ENCODE results near the gene DGKB. TPM values are rescaled to one million over a fixed set of nuclear protein-coding genes. Genes with fewer than 3 reads are reported as not detected.

The DGKB gene
- total RNA-seq, 4 donors from 2014 or later: 0.07 to 0.95 (median 0.34) TPM

GRCh38 chr7:14846405-14846804, 56.1 kb downstream of the DGKB start:
- intact Hi-C loops (cut with DNase I; ENCODE audit: low total_unique reads) (no loop called here), in situ Hi-C loops (cut with MboI; ENCODE audit: low sequenced_read_pairs in 4 of 4) (no loop called here)
- DNase-seq (no peak), ATAC-seq (no peak)
- Histone ChIP-seq H3K4me3 (no peak overlapping the region), H3K9me3 (no peaks in the 10 kb centered on the region), H3K36me3 (no peaks in the 10 kb centered on the region), H3K27me3 (no peaks in the 10 kb centered on the region), H3K4me1 (no peaks in the 10 kb centered on the region), H3K27ac (no peak overlapping the region)
- TF ChIP-seq CTCF (IDR thresholded peaks at IDR 0.05 in 4 of 5, conservative IDR thresholded peaks at IDR 0.05 in 1 of 5) (no peak), POLR2A (IDR thresholded peaks at IDR 0.05) (no peak)

GRCh38 chr7:14843755-14844154, 58.8 kb downstream of the DGKB start:
- no peaks in the 10 kb centered on the region for H3K36me3 ChIP-seq
- no peaks in the 10 kb centered on the region for H3K9me3 ChIP-seq
- no peak overlapping the region for H3K4me3 ChIP-seq
- no peak overlapping the region for H3K27ac ChIP-seq
- no peaks in the 10 kb centered on the region for H3K4me1 ChIP-seq
- in situ Hi-C loops (cut with MboI; ENCODE audit: low sequenced_read_pairs in 4 of 4) (no loop called here), intact Hi-C loops (cut with DNase I; ENCODE audit: low total_unique reads) (no loop called here)
- ATAC-seq: no peak
- TF ChIP-seq CTCF (IDR thresholded peaks at IDR 0.05 in 4 of 5, conservative IDR thresholded peaks at IDR 0.05 in 1 of 5) (no peak), POLR2A (IDR thresholded peaks at IDR 0.05) (no peak)
- H3K27me3 ChIP-seq: no peaks in the 10 kb centered on the region
- no peak for DNase-seq

GRCh38 chr7:14842523-14842922, 60.0 kb downstream of the DGKB start:
- in situ Hi-C loops (cut with MboI; ENCODE audit: low sequenced_read_pairs in 4 of 4): no loop called here
- TF ChIP-seq CTCF (IDR thresholded peaks at IDR 0.05 in 4 of 5, conservative IDR thresholded peaks at IDR 0.05 in 1 of 5): no peak
- no peak for TF ChIP-seq POLR2A (IDR thresholded peaks at IDR 0.05)
- H3K27ac ChIP-seq: no peak overlapping the region
- no peaks in the 10 kb centered on the region for H3K9me3 ChIP-seq
- no peaks in the 10 kb centered on the region for H3K36me3 ChIP-seq
- ATAC-seq (no peak), DNase-seq (no peak)
- H3K4me1 ChIP-seq: peaks cover 0 to 4% of the 10 kb centered on the region in 2 donors
- intact Hi-C loops (cut with DNase I; ENCODE audit: low total_unique reads): no loop called here
- no peaks in the 10 kb centered on the region for H3K27me3 ChIP-seq
- H3K4me3 ChIP-seq: no peak overlapping the region

- intact Hi-C loops (cut with DNase I; ENCODE audit: low total_unique reads) (no loop called here), in situ Hi-C loops (cut with MboI; ENCODE audit: low sequenced_read_pairs in 4 of 4) (no loop called here)
- ATAC-seq: no peak
Observed at GRCh38 chr7:14841869-14842268, 60.7 kb downstream of the DGKB start.

More at GRCh38 chr7:14841869-14842268, 60.7 kb downstream of the DGKB start:
- Histone ChIP-seq H3K4me1 (peaks cover 0 to 11% of the 10 kb centered on the region in 2 donors), H3K27ac (no peak overlapping the region), H3K9me3 (no peaks in the 10 kb centered on the region), H3K27me3 (no peaks in the 10 kb centered on the region), H3K36me3 (no peaks in the 10 kb centered on the region), H3K4me3 (no peak overlapping the region)
- DNase-seq: no peak
- no peak for TF ChIP-seq POLR2A (IDR thresholded peaks at IDR 0.05)
- no peak for TF ChIP-seq CTCF (IDR thresholded peaks at IDR 0.05 in 4 of 5, conservative IDR thresholded peaks at IDR 0.05 in 1 of 5)
